GM12864 (cell line): Measurements from ENCODE around the gene STAC.

Experiments used
- DNase-seq: peaks from one replicate; pipeline ENCODE4 v3.0.0-alpha.2; 2011; ENCODE audit warnings: low read depth
- H3K4me3 ChIP-seq: 2 replicates; pipeline ENCODE4 v1.5.1; 2011; ENCODE audit warnings: mild to moderate bottlenecking, low read depth, low read length, control low read depth
- CTCF ChIP-seq: IDR thresholded peaks from 2 replicates; pipeline ENCODE4 v1.5.1; 2011; ENCODE audit warnings: low read depth, mild to moderate bottlenecking, moderate library complexity, low read length, control low read depth, inconsistent platforms; ENCODE audit errors: missing control alignments

Gene STAC

GRCh38 chr3:36429986-36430485, 49.7 kb downstream of the STAC start:
- DNase-seq, result no peak

GRCh38 chr3:36433511-36433910, 53.2 kb downstream of the STAC start:
- H3K4me3 ChIP-seq, result no peak overlapping the region
- TF ChIP-seq CTCF, result no peak
- DNase-seq, result no peak

More at GRCh38 chr3:36429986-36430485, 49.7 kb downstream of the STAC start:
- TF ChIP-seq CTCF, result no peak
- H3K4me3 ChIP-seq, result no peak overlapping the region

GRCh38 chr3:36434687-36435426, 54.6 kb downstream of the STAC start:
- no peak for TF ChIP-seq CTCF
- H3K4me3 ChIP-seq, result no peak overlapping the region
- DNase-seq, result no peak

GRCh38 chr3:36443028-36443686, 62.9 kb downstream of the STAC start:
- TF ChIP-seq CTCF, result no peak
- no peak for DNase-seq
- no peak overlapping the region for H3K4me3 ChIP-seq

GRCh38 chr3:36444909-36445308, 64.6 kb downstream of the STAC start:
- DNase-seq, result no peak
- H3K4me3 ChIP-seq, result no peak overlapping the region
- TF ChIP-seq CTCF, result no peak

GRCh38 chr3:36446276-36446675, 66.0 kb downstream of the STAC start:
- TF ChIP-seq CTCF, result no peak
- no peak overlapping the region for H3K4me3 ChIP-seq
- DNase-seq, result no peak
